SW 1271 (cell line): Measurements from ENCODE around the gene HIRA.

Source experiments
- DNase-seq, 2 experiments: peaks; one replicate each; lab custom pipeline; 2025; lab: John Stamatoyannopoulos, UW

The HIRA gene

GRCh38 chr22:19410941-19411689 lies 20.4 kb downstream of the HIRA start:
- DNase-seq: no peak

- DNase-seq: no peak
Measured at GRCh38 chr22:19407649-19408606, 23.6 kb downstream of the HIRA start.

GRCh38 chr22:19406846-19407245 lies 24.7 kb downstream of the HIRA start:
- DNase-seq: no peak

- no peak for DNase-seq
Measured at GRCh38 chr22:19406281-19406811, 25.2 kb downstream of the HIRA start.

- no peak for DNase-seq
Measured at GRCh38 chr22:19405652-19406051, 25.9 kb downstream of the HIRA start.

DNA sequence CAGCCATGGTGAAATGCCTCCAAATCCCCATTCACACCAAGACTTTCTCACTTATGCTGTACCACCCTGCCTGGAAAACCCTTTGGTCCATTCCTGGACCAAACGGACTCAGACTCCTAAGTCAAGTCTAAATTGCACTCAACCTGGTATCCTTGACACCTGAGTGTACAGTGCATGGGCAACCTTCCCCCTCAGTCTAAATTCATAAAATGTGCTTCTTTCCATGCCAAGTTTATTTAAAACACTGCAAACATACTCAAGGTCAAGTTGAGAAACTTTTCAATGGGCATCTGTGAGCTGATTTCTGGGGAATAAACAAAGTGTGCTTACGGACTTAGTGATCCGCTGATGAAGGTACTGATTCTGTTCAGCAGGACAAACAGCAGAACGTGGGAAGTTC lies 26.4 kb downstream of the HIRA start:
- no peak for DNase-seq

DNA sequence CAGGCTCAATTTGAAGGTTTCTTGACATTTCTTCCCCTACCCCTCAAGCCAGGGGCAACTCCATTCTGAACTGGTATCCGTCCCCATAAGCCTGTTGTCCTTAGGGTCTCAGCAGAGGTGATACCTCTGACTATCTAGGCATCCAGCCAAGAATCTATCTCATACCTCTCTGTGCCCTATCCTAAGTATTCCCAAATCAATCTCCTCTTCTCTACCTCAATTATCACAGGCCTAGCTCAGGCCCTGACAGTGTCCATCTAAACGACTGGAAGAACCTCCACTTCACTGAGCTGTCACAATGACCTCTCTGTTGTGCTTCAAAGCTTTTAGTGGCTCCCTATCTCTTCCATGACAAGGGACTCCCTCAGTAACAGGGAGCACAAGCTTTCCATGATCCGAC lies 26.9 kb downstream of the HIRA start:
- no peak for DNase-seq

- DNase-seq: no peak
Measured at GRCh38 chr22:19402642-19403191, 28.8 kb downstream of the HIRA start.

DNA sequence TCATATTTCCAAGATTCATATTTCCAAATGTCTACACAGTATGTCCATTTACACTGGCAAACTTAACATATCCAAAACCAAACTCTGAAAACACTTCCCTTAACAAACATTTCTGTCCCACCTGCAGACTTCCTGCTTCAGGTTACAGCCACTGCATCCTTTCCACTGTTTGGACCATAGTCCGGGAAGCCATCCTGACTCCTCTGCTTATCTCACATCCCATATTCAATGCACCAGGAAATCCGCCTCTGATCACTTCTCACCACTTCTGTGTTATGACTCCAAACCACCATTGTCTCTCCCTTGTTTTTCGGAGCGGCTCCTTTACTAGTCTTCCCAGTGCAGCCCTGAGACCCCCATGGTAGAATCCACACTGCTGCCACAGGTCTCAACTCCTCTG lies 30.1 kb downstream of the HIRA start:
- DNase-seq: no peak

DNA sequence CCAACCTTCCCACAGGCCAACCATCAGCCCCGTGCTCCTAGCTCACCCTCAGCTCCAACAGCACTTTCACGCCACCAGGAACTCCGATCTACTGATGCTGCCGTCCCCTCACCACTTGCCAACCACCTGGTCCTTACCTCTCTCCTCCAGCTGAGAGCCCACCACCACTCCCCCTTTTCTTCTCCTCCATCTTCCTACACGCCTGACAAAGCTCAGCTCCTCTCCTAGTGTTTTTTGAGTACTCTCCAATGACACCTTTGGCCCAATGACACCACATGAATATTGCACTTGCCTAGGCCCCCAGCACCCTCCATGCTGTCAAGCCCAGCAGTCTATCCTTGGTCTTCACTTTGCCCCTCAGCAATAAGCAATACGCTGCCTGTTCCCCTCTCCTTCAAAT lies 30.7 kb downstream of the HIRA start:
- DNase-seq: no peak

- no peak for DNase-seq
Measured at GRCh38 chr22:19398652-19399051, 32.9 kb downstream of the HIRA start.

- DNase-seq: no peak
Measured at GRCh38 chr22:19398206-19398605, 33.3 kb downstream of the HIRA start.

DNA sequence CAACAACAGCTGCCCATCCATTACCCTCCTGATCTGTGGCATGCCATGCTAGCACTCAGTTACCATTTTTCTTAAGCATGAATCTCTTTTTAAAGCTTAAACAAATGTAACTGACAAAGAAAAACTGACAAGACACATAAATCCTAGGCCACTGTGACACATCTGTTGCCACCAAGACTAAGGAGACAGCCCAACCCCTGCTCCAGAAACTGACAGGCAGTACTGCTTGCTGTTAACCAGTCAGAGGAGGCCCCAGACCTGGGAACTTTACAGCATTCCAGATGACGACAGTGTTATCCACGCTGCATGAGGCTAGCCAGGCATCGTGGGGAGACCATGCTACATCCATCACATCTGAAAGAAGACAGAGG lies 33.8 kb downstream of the HIRA start:
- no peak for DNase-seq

DNA sequence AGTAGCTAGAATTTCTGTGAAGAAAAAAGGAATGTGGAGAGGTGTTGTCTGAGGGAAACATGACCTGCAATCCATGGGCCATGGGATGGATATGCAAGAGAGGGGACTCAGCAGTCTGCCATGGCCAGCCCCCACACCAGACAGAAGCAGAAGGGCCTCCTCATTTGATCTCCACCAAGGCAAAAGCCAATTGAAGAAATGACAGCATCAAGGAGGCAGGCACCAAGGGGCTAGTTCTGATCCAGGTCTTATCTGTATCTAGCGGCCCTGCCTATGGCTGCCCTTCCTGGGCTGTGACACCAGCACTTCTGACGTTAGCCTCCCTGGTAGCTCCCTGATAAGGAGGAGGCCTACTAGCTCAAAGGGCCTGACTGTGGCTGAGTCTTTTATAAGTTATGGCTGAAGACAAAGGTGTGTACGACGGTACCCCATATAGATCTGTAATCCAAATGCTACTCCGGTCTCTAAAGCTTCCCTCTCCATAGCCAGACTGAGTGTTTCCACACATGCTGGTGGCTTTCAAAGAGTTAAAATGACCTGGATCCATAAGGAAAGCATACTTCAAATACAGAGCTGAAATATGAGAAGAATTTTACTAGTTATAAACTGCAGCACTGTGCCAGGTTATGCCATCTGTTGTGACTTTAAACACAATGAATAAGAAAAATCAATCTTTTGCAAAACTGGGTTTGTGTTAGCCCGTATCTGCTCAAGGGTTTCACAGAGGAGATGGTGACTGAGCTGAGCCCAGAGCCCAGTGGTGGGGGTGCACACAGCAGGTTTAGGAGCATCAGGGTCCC lies 34.4 kb downstream of the HIRA start:
- DNase-seq: no peak

- no peak for DNase-seq
Measured at GRCh38 chr22:19396561-19396933, 35.0 kb downstream of the HIRA start.

- DNase-seq: no peak
Measured at GRCh38 chr22:19395276-19395675, 36.3 kb downstream of the HIRA start.

- no peak for DNase-seq
Measured at GRCh38 chr22:19394274-19395050, 37.1 kb downstream of the HIRA start.

- DNase-seq: no peak
Measured at GRCh38 chr22:19393704-19394103, 37.8 kb downstream of the HIRA start.

GRCh38 chr22:19387575-19387974 lies 44.0 kb downstream of the HIRA start:
- DNase-seq: no peak

GRCh38 chr22:19387038-19387437 lies 44.5 kb downstream of the HIRA start:
- no peak for DNase-seq

GRCh38 chr22:19386248-19386647 lies 45.3 kb downstream of the HIRA start:
- no peak for DNase-seq
